ENCODE data around the gene TMEM163.
"Not testable (repeated sequence)": the region's sequence is repeated elsewhere in the genome, so short reads cannot be mapped to it uniquely, and the experiment has no call there.

The TMEM163 gene

GRCh38 chr2:134718817-134719814 is at the start of gene TMEM163:
Gene TMEM163, minus strand, starts transcription at chr2:134719000.
- DNase-seq, result no peak

- no peak for DNase-seq
Measured at GRCh38 chr2:134766583-134766982, 47.8 kb upstream of the TMEM163 start.

- DNase-seq, result no peak
Measured at GRCh38 chr2:134765987-134766386, 47.2 kb upstream of the TMEM163 start.

- no peak for DNase-seq
Measured at GRCh38 chr2:134764164-134764563, 45.4 kb upstream of the TMEM163 start.

GRCh38 chr2:134763164-134763710 is 44.4 kb upstream of the TMEM163 start:
- DNase-seq, result no peak

- DNase-seq, result no peak
Measured at GRCh38 chr2:134762508-134762907, 43.7 kb upstream of the TMEM163 start.

- DNase-seq, result no peak
Measured at GRCh38 chr2:134760385-134760784, 41.6 kb upstream of the TMEM163 start.

- DNase-seq, result peak; percentile 43
Measured at GRCh38 chr2:134758633-134759032, 39.8 kb upstream of the TMEM163 start.

- not testable (repeated sequence) for DNase-seq
Measured at GRCh38 chr2:134751981-134752380, 33.2 kb upstream of the TMEM163 start.

GRCh38 chr2:134745546-134745945 is 26.7 kb upstream of the TMEM163 start:
- no peak for DNase-seq

- peak; percentile 48 for DNase-seq
Measured at GRCh38 chr2:134745023-134745422, 26.2 kb upstream of the TMEM163 start.

GRCh38 chr2:134739879-134740301 is 21.1 kb upstream of the TMEM163 start:
- DNase-seq, result peak; percentile 14

- DNase-seq, result no peak
Measured at GRCh38 chr2:134739236-134739878, 20.6 kb upstream of the TMEM163 start.

GRCh38 chr2:134738141-134738870 is 19.5 kb upstream of the TMEM163 start:
- DNase-seq, result no peak

- DNase-seq, result no peak
Measured at GRCh38 chr2:134737671-134738070, 18.9 kb upstream of the TMEM163 start.

GRCh38 chr2:134736167-134736880 is 17.5 kb upstream of the TMEM163 start:
- DNase-seq, result peak; percentile 57

GRCh38 chr2:134728163-134728562 is 9.4 kb upstream of the TMEM163 start:
- no peak for DNase-seq

- DNase-seq, result peak; percentile 57
Measured at GRCh38 chr2:134727385-134727784, 8.6 kb upstream of the TMEM163 start.

- no peak for DNase-seq
Measured at GRCh38 chr2:134726645-134727044, 7.8 kb upstream of the TMEM163 start.

GRCh38 chr2:134725876-134726275 is 7.1 kb upstream of the TMEM163 start:
- DNase-seq, result no peak

- DNase-seq, result no peak
Measured at GRCh38 chr2:134724341-134724740, 5.5 kb upstream of the TMEM163 start.

- not testable (repeated sequence) for DNase-seq
Measured at GRCh38 chr2:134723742-134724141, 4.9 kb upstream of the TMEM163 start.
